ENCODE measurements around the gene SLC16A1.

SLC16A1 gene

DNA sequence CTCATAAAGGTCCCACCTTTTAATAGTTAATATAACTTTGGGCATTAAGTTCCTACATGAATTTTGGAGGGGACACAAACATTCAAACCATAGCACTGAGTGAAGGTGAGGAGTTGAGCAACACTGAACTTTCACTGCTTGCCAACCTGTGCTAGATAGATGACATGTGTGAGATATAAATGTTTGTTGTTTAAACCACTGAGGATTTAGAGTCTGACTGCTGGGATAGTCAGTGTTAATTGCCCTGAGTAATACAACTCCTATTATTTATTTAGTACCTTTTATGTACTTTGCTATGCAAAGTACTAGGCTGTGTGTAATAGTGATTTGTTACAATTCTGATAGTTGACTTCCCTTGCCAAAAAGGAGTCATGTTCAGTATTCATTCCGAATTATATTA, 32.4 kb upstream of the SLC16A1 start:
- Histone ChIP-seq H3K27me3 (ENCODE audit: insufficient read depth, poor library complexity, severe bottlenecking) (no peaks in the 10 kb centered on the region), H3K4me3 (replicated peaks; ENCODE audit: insufficient read depth, low read length) (no peak overlapping the region), H3K27ac (replicated peaks) (no peak overlapping the region)
- no peak for DNase-seq (ENCODE audit: low read depth in 1 of 2, low spot score in 1 of 2)
- TF ChIP-seq, protein P1, sequence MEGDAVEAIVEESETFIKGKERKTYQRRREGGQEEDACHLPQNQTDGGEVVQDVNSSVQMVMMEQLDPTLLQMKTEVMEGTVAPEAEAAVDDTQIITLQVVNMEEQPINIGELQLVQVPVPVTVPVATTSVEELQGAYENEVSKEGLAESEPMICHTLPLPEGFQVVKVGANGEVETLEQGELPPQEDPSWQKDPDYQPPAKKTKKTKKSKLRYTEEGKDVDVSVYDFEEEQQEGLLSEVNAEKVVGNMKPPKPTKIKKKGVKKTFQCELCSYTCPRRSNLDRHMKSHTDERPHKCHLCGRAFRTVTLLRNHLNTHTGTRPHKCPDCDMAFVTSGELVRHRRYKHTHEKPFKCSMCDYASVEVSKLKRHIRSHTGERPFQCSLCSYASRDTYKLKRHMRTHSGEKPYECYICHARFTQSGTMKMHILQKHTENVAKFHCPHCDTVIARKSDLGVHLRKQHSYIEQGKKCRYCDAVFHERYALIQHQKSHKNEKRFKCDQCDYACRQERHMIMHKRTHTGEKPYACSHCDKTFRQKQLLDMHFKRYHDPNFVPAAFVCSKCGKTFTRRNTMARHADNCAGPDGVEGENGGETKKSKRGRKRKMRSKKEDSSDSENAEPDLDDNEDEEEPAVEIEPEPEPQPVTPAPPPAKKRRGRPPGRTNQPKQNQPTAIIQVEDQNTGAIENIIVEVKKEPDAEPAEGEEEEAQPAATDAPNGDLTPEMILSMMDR (IDR thresholded peaks at IDR 0.05; ENCODE audit: insufficient read depth, low read length): no peak
- no peak for TF ChIP-seq POLR2AphosphoS5 (IDR thresholded peaks at IDR 0.05; ENCODE audit: low read depth)
- TF ChIP-seq, protein P2, sequence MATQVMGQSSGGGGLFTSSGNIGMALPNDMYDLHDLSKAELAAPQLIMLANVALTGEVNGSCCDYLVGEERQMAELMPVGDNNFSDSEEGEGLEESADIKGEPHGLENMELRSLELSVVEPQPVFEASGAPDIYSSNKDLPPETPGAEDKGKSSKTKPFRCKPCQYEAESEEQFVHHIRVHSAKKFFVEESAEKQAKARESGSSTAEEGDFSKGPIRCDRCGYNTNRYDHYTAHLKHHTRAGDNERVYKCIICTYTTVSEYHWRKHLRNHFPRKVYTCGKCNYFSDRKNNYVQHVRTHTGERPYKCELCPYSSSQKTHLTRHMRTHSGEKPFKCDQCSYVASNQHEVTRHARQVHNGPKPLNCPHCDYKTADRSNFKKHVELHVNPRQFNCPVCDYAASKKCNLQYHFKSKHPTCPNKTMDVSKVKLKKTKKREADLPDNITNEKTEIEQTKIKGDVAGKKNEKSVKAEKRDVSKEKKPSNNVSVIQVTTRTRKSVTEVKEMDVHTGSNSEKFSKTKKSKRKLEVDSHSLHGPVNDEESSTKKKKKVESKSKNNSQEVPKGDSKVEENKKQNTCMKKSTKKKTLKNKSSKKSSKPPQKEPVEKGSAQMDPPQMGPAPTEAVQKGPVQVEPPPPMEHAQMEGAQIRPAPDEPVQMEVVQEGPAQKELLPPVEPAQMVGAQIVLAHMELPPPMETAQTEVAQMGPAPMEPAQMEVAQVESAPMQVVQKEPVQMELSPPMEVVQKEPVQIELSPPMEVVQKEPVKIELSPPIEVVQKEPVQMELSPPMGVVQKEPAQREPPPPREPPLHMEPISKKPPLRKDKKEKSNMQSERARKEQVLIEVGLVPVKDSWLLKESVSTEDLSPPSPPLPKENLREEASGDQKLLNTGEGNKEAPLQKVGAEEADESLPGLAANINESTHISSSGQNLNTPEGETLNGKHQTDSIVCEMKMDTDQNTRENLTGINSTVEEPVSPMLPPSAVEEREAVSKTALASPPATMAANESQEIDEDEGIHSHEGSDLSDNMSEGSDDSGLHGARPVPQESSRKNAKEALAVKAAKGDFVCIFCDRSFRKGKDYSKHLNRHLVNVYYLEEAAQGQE (IDR thresholded peaks at IDR 0.05; ENCODE audit: insufficient replicate concordance, low read depth): no peak
- no peak for TF ChIP-seq GABPA (IDR thresholded peaks at IDR 0.05; ENCODE audit: low read depth)
- TF ChIP-seq SPI1 (IDR thresholded peaks at IDR 0.05; ENCODE audit: borderline replicate concordance, low read depth): no peak

DNA sequence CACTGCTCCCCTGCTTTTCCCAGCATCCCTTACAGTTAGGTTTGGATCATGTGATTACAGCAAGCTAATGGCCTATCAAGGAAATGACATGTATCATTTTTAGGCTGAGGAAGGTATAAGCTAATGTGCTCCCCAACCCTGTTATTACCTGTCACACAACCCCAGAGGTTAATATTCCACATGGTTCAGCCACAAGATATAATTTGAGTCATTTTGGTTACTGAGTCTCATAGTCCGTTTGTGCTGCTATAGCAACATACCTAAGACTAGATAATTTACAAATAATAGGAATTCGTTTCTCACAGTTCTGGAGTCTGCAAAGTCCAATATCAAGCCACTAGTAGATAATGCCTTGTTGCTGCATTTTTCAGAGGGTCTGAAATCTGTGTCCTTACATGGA, 29.1 kb upstream of the SLC16A1 start:
- no peak for DNase-seq (ENCODE audit: low read depth in 1 of 2, low spot score in 1 of 2)

DNA sequence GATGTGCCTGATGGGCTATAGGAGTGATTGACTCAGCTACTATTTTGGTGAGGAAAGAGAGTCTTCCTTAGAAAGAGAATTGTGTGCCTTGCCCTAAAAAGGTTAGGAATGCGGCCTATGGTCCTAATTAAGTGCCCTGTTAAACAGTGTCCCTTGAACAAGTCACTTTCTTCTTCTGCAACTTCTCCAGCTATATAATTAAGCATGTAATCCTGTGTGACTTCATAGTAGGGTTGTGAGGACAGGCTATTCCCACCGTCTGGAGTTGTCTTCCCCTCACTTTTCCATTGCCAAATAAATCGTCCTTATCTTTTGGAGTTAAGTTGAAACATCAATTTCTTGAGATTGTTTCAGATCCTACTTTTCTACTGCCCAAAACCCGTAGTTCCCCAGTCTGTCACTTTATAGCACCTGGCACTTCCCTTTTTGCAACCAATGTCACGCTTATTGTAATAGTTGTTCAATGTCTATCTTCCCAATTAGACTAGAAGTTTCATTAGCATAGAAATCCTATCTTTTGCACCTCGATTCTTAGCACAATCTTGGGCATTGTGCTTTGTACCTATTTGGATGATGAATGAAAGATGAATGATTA, 27.6 kb upstream of the SLC16A1 start:
- Histone ChIP-seq H3K4me3 (replicated peaks; ENCODE audit: insufficient read depth, low read length) (no peak overlapping the region), H3K27me3 (ENCODE audit: insufficient read depth, poor library complexity, severe bottlenecking) (no peaks in the 10 kb centered on the region), H3K27ac (replicated peaks) (no peak overlapping the region)
- DNase-seq (ENCODE audit: low read depth in 1 of 2, low spot score in 1 of 2): peak in 1 of 2 experiments; percentile 42
- TF ChIP-seq POLR2AphosphoS5 (IDR thresholded peaks at IDR 0.05; ENCODE audit: low read depth) (no peak), GABPA (IDR thresholded peaks at IDR 0.05; ENCODE audit: low read depth) (no peak), SPI1 (IDR thresholded peaks at IDR 0.05; ENCODE audit: borderline replicate concordance, low read depth) (peak; percentile 99)
- TF ChIP-seq, protein P2 (IDR thresholded peaks at IDR 0.05; ENCODE audit: insufficient replicate concordance, low read depth): no peak
- TF ChIP-seq, protein P1 (IDR thresholded peaks at IDR 0.05; ENCODE audit: insufficient read depth, low read length): no peak

More for the DNA sequence above, 29.1 kb upstream of the SLC16A1 start:
- H3K27me3 ChIP-seq (ENCODE audit: insufficient read depth, poor library complexity, severe bottlenecking): no peaks in the 10 kb centered on the region
- H3K4me3 ChIP-seq (replicated peaks; ENCODE audit: insufficient read depth, low read length): no peak overlapping the region
- TF ChIP-seq SPI1 (IDR thresholded peaks at IDR 0.05; ENCODE audit: borderline replicate concordance, low read depth) (no peak), GABPA (IDR thresholded peaks at IDR 0.05; ENCODE audit: low read depth) (no peak), POLR2AphosphoS5 (IDR thresholded peaks at IDR 0.05; ENCODE audit: low read depth) (no peak)
- TF ChIP-seq, protein P2 (IDR thresholded peaks at IDR 0.05; ENCODE audit: insufficient replicate concordance, low read depth): no peak
- TF ChIP-seq, protein P1 (IDR thresholded peaks at IDR 0.05; ENCODE audit: insufficient read depth, low read length): no peak
- no peak overlapping the region for H3K27ac ChIP-seq (replicated peaks)
